GM21737 (cell line): ENCODE results near the gene BTBD2.

Experiments used
- ATAC-seq: cut with Tn5 transposase; IDR thresholded peaks from one replicate; pipeline ENCODE4 v1.9.1; 2021; ENCODE audit warnings: mild to moderate bottlenecking, moderate library complexity; ENCODE audit not compliant: unreplicated experiment

The BTBD2 gene

GRCh38 chr19:2050991-2051772, 35.7 kb upstream of the BTBD2 start, which contains the start of gene MKNK2:
Gene MKNK2 (minus strand): TSS chr19:2051244. CDS start chr19:2050851, 393 bp downstream.
- ATAC-seq = peak; percentile 46

DNA sequence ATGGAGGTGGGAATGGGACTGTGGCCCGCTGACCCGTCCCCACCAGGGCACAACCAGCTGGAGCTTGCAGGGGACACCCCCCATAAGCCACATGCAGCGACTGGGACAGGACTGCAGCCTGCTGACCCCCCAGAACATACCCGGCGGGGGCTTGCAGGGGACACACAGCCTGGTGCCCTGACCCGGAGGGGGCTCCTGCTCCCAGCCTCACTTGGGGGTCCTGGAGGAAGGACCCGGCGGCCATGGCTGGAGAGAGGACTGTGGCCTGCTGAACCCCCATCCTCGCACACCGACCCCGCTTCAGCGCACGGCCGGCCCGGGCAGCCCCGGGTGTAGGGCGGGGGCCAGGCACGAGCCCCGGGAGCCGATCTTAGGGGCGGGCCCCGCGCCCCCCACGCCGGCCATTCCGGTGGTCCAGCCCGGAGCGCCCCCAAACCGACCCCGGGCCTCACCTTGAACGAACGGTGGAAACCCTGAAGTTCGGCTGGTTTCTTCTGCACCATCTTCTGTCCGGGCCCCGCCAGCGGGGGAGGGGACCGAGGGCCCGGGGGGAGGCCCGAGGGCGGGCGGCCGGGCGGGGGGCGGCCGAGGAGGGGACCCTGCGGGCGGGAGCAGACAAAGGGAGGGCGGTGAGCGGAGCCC, 35.0 kb upstream of the BTBD2 start:
- ATAC-seq = peak; percentile 1

DNA sequence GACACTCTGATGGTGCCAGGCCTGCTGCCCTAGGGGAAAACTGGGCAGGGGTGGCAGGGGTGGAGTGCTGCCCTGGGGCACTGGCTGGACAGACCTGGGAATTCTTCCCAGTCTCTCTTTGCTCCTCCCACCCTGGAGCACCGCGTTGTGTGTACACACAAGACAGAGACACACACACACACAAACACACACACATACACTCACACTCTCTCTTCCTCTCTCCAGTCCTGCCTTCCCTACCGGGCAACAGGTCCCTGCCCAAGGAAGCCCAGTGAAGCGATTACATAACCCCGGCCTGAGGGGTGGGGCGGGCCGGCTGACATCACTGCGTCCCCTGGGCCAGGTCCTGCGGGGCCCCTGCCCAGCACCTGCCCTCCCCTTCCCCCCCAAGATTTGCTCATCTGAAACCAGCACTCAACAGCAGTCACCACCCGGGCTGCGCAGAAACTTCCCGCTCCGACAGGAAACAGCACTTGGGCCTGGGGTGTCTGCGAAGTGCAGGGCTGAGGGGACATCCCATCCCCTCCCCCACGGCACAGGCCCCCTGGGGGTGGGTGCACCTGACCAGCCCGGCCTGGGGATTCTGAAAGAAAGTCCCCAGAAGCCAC, 34.3 kb upstream of the BTBD2 start:
- no peak for ATAC-seq

DNA sequence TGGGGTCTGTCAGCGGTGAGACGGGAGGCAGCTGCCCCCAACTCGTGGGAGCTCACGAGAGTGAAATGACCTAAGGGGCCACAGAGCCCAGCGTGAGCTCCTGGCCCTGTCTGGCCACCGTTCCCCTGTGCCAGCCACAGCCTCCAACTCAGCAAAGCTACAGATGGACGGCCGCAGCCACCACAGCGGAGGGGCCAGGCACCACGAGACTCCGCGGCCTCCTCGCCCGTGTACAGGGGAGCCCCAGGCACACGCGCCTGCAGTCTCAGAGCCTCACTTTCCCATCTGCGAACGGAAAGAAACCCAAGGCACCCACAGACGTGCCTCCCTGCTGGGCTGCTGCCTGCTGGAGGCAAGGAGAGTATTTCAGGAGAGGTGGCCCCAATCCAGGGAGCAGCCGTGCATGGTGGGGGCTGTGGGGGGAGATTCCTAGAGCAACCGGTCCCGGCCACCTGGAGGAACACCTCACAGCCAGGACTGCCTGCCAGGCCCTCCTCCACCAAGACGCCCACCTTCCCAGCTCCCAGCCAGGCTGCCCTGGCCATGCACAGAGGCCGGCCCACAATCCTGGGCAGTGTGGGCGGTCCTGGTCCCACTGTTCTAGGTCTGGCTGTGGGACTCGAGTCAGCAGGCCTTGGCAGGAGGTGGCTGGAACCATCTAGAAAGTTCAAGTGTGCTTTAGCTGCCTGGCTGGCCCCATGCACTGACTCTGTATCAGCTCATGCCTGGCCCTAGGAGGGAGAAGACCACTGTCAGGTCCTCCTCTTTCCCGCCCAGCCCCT, 33.6 kb upstream of the BTBD2 start:
- no peak for ATAC-seq

GRCh38 chr19:2048104-2048958, 32.8 kb upstream of the BTBD2 start:
- no peak for ATAC-seq

GRCh38 chr19:2047449-2048103, 32.1 kb upstream of the BTBD2 start:
- ATAC-seq = no peak

- ATAC-seq = no peak
Observed at GRCh38 chr19:2047076-2047448, 31.5 kb upstream of the BTBD2 start.

DNA sequence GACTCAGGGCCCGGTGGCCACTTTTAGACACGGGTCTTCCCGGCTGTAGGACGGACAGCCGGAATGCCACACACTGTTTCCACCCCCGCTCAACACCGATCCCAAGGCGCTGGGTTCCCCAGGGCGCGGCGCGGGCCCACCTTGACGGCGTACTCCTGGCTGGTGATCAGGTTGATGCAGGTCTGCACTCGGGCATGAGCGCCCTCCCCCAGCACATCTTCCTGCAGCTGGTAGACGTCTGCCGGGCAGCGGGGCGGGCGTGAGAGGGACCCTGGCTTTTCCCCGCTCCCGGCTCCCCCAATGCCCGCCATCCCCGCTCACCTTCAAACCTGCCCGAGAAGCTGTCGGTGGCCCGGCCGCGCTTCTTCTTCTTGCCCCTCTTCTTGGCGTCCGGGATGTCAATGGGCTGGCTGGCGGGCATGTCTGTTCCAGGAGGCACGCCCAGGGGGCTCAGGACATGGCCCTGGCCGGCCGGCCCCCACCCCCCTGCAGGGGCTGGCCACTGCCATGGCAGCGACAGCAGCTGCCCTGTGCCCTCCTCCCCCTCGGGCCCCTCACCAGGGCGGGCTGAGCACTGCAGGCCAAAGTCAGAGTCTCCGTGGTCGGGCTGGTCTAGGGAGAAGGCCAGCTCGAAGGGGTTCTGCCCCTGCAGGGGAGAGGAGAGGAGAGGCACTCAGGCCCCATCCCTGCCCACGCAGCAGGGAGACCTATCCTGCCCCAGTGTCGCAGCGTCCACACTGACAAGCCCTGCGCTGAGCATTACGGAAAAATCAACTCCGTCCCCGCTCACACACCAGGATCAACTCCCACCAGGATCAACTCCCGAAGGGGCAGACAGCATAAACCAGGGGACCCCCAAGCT, 30.8 kb upstream of the BTBD2 start:
- no peak for ATAC-seq

- ATAC-seq = no peak
Observed at GRCh38 chr19:2045501-2046045, 30.1 kb upstream of the BTBD2 start.

GRCh38 chr19:2044709-2045500, 29.4 kb upstream of the BTBD2 start:
- ATAC-seq = no peak

- no peak for ATAC-seq
Observed at GRCh38 chr19:2043961-2044708, 28.6 kb upstream of the BTBD2 start.

GRCh38 chr19:2043251-2043641, 27.7 kb upstream of the BTBD2 start:
- ATAC-seq = no peak

- no peak for ATAC-seq
Observed at GRCh38 chr19:2042485-2043250, 27.2 kb upstream of the BTBD2 start.

DNA sequence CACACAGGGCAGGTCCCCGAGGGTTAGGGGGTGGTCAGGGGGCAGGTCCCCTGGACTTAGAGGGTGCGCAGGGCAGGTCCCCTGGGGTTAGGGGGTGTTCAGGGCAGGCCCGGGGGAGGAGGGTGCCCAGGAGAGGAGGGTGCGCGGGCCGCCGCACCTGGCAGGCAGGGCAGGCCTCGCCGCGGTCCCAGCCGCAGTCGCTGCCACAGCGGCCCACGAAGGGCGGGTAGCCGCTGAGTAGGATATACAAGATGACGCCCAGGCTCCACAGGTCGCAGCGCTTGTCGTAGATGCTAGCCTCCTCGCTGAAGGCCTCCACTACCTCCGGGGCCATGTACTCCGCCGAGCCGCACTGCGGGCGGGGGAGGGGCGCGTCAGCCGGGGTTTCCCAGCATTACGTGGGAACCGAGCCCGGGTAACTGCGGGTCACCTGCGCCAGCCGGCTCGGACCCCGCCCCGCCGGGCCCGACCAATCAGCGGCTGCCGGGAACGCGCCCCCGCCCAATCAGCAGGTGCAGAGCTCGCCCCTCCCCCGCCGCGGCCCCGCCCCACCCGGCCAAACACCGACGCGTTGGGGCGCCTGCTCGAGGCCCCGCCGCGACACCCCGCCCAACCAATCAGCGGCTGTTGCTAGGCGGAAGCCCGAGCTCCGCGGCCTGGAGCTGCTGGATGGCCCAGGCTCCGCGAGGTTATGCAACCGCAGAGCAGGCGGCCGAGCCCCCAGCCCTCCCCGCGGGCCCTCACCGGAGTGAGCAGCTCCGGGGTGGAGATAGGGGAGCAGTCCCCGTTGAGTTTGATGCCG, 26.4 kb upstream of the BTBD2 start:
- peak; percentile 49 for ATAC-seq

- ATAC-seq = no peak
Observed at GRCh38 chr19:2041433-2041682, 25.8 kb upstream of the BTBD2 start.
